GM12878 (cell line): Measurements from ENCODE around the gene SINHCAF.

Experiments
- ATF7 ChIP-seq: fragments of 450-650 bp; IDR thresholded peaks from 2 replicates; pipeline ENCODE4 v1.6.1; 2016; ENCODE audit warnings: low read depth, mild to moderate bottlenecking
- CTCF ChIP-seq, 3 experiments: IDR thresholded peaks in 2 of 3; conservative IDR thresholded peaks in 1 of 3; 2 replicates each; pipeline ENCODE4 v1.5.1; 2011; ENCODE audit warnings: low read depth in 3 of 3, low read length in 3 of 3, mild to moderate bottlenecking in 3 of 3, control low read depth in 2 of 3, moderate library complexity in 2 of 3, inconsistent platforms in 1 of 3, mixed read lengths in 1 of 3; ENCODE audit not compliant: control insufficient read depth in 2 of 3, insufficient read depth in 1 of 3; ENCODE audit errors: extremely low read depth in 1 of 3
- EP300 ChIP-seq, 2 experiments: fragments of 150-350 bp in 1 of 2; IDR thresholded peaks; 2 replicates each; pipeline ENCODE4 v1.6.1; 2011 to 2012; ENCODE audit warnings: low read depth in 2 of 2, low read length in 2 of 2, borderline replicate concordance in 1 of 2, improper control_type of control experiment in 1 of 2, inconsistent platforms in 1 of 2; ENCODE audit not compliant: control insufficient read depth in 1 of 2
- ETV6 ChIP-seq, 2 experiments: fragments of 450-650 bp in 1 of 2; IDR thresholded peaks in 1 of 2; conservative IDR thresholded peaks in 1 of 2; 2 replicates each; pipeline ENCODE4 v1.6.1; 2014; ENCODE audit warnings: antibody characterized with exemption in 1 of 2, borderline replicate concordance in 1 of 2, low read depth in 1 of 2, mild to moderate bottlenecking in 1 of 2, moderate library complexity in 1 of 2
- KLF5 ChIP-seq: fragments of 450-650 bp; IDR thresholded peaks from 2 replicates; pipeline ENCODE4 v1.6.1; 2014; ENCODE audit warnings: mild to moderate bottlenecking; ENCODE audit not compliant: partially characterized antibody
- POLR2A ChIP-seq: IDR thresholded peaks from 2 replicates; pipeline ENCODE4 v1.6.1; 2011; ENCODE audit warnings: low read depth, mild to moderate bottlenecking, low read length
- POLR2AphosphoS5 ChIP-seq: IDR thresholded peaks from 2 replicates; pipeline ENCODE4 v1.6.1; 2011; ENCODE audit warnings: mild to moderate bottlenecking, low read length, inconsistent platforms
- SIN3A ChIP-seq: IDR thresholded peaks from 2 replicates; pipeline ENCODE4 v1.6.1; 2012; ENCODE audit warnings: low read depth, low read length, improper control_type of control experiment
- USF1 ChIP-seq: IDR thresholded peaks from 2 replicates; pipeline ENCODE4 v1.6.1; 2011; ENCODE audit warnings: borderline replicate concordance, low read depth, mild to moderate bottlenecking, moderate library complexity, mixed read lengths, low read length; ENCODE audit not compliant: insufficient read depth; ENCODE audit errors: extremely low read length
- WRNIP1 ChIP-seq: IDR thresholded peaks from 2 replicates; pipeline ENCODE4 v1.6.1; 2011; ENCODE audit warnings: low read depth, low read length, improper control_type of control experiment, borderline replicate concordance

- TF ChIP-seq POLR2AphosphoS5 (no peak), ETV6 (conservative IDR thresholded peaks at IDR 0.05 in 1 of 2, IDR thresholded peaks at IDR 0.05 in 1 of 2; ENCODE audit: borderline replicate concordance in 1 of 2, low read depth in 1 of 2) (no peak), CTCF (IDR thresholded peaks at IDR 0.05 in 2 of 3, conservative IDR thresholded peaks at IDR 0.05 in 1 of 3; ENCODE audit: control insufficient read depth in 2 of 3, extremely low read depth in 1 of 3, insufficient read depth in 1 of 3, low read depth in 3 of 3, low read length in 3 of 3) (no peak), EP300 (IDR thresholded peaks at IDR 0.05; ENCODE audit: borderline replicate concordance in 1 of 2, control insufficient read depth in 1 of 2, low read depth in 2 of 2, low read length in 2 of 2) (no peak), ATF7 (no peak), USF1 (no peak), KLF5 (no peak), WRNIP1 (no peak), SIN3A (no peak), POLR2A (no peak)
These were observed 77.6 kb downstream of the SINHCAF start for GRCh38 chr12:31248337-31248736.
